Left ventricle myocardium superior (tissue), 1 donor: ENCODE data around the gene GALNTL6. TPM values are rescaled to one million over a fixed set of nuclear protein-coding genes. Genes with fewer than 3 reads are reported as not detected.

Experiments used
- ATAC-seq: fragments of 200-7000 bp; cut with Tn5 transposase; one replicate; pipeline ENCODE4 v1.9.1; 2020; ENCODE audit warnings: mild to moderate bottlenecking, moderate library complexity
- DNase-seq: peaks from one replicate; pipeline ENCODE4 v3.0.0-alpha.2; 2020
- intact Hi-C: fragments of 100-400 bp; cut with micrococcal nuclease; formaldehyde crosslinking; loops from one replicate; pipeline ENCODE4 v1.11.0; 2022
- total RNA-seq: library from RNA; stranded (reverse); fragmentation: NEBNext Ultra II Directional; extraction: Animal tissue kit (Norgen Biotek cat#: 25700); gene quantifications from one replicate; pipeline ENCODE4 v1.2.1, GENCODE V29; 2021
- donor health status: DM: no; HTN: yes; CAD: no; lungs with severe emphysema.

The GALNTL6 gene
- total RNA-seq, 1 donor from 2014 or later, result not detected

DNA sequence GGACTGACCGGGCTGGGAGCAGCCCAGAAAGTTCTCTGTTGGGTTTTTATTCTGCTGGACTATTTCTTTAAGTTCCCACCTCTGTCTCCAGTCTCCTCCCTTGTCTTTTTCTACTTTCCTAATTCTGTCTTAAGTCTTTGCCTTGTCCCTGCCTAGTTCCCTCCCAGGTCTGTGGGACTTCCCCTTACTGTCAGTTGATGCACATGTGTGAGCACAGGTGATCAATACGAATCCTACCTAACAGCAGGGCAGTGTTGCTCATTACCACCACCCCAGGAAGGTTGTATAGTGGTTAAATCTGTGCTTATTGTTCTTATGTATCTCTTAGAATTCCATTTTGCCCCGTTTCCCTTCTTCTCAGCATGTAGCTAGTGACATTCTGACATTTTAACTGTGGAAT lies 62.1 kb downstream of the GALNTL6 start:
- intact Hi-C loops, result no loop called here
- no peak for ATAC-seq
- DNase-seq, result no peak

DNA sequence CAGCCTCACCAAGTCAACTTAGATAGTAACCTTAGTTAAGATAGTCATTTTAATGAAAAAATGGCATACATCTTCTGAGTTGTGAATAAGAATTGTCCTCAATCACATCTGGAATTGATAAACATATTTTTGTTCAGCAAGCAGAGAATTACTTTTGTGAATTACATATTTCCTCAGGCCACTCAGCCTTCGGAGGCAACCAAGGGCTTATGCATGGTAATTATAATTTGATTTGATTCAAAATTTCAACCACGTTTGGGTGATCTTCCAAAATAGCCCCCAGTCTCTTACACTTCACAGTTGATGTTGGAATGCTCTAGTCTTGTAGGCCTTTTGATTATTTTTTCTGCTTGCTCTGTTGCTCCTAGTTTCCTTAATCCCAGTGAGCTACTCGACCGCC lies 63.4 kb downstream of the GALNTL6 start:
- no peak for ATAC-seq
- intact Hi-C loops, result no loop called here
- DNase-seq, result no peak

- DNase-seq, result no peak
- intact Hi-C loops, result no loop called here
- no peak for ATAC-seq
Measured at GRCh38 chr4:171880136-171880535, 66.9 kb downstream of the GALNTL6 start.

DNA sequence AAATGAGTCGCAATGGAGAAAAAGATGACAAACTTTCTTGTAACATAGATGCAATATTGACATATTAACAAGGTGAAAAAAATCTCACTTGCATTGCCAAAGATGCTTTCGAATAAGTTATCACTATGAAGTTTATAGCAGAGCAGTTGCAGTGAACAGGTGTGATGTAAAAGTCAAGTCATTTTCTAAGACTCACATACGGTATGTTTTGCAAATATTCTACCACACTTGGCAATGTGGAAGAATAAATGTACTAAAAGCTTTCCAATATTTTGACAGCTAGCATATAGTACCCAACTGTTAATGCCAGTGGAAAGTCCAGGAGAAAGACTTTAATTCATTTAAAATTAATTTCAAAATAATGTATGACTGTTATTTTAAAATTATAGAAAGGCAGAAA lies 76.5 kb downstream of the GALNTL6 start:
- ATAC-seq (no peak), DNase-seq (no peak)
- intact Hi-C loops, result no loop called here

GRCh38 chr4:171891038-171891437 lies 77.8 kb downstream of the GALNTL6 start:
- ATAC-seq (no peak), DNase-seq (no peak)
- intact Hi-C loops, result no loop called here

DNA sequence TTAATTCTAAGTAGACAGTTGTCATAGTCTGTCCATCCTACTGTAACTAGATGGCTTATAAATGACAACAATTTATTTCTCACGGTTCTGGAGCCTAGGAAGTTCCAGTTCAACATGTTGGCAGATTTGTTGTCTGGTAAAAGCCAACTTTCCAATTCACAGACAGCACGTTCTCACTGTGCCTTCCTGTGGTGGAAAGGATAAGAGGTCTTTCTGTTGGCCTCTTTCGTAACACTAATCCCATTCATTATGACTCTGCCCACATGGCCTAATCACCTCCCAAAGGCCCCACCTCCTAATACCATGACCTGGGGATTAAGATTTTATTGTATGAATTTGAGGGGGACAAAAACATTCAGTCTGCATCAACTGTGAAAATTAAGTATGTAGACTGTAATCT lies 83.2 kb downstream of the GALNTL6 start:
- DNase-seq (no peak), ATAC-seq (no peak)
- intact Hi-C loops, result no loop called here

DNA sequence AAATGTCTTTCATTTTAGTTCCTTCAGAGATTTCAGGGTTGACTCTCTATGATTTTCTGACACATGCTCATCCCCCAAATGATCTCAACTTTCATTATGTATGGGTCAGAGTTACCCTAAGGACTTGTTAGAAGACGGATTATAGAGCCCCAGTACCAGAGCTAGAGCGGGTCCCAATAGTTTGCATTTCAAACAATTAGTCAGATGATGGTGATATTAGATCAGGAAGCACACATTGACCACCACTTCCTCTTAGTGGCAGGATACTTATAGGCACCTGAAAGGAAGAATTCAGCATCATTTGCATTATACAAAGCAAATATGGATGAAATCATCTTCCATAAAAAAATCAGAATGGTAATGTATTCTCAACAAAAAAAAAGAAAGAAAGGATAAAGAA lies 106.1 kb downstream of the GALNTL6 start:
- no peak for ATAC-seq
- DNase-seq, result no peak
- intact Hi-C loops, result no loop called here

GRCh38 chr4:171920901-171921300 lies 107.7 kb downstream of the GALNTL6 start:
- DNase-seq, result no peak
- no peak for ATAC-seq
- intact Hi-C loops, result no loop called here

GRCh38 chr4:171924746-171925376 lies 111.7 kb downstream of the GALNTL6 start:
- intact Hi-C loops, result no loop called here
- no peak for ATAC-seq

GRCh38 chr4:171928336-171928735 lies 115.1 kb downstream of the GALNTL6 start:
- no peak for ATAC-seq
- DNase-seq, result no peak
- intact Hi-C loops, result no loop called here

More at GRCh38 chr4:171924746-171925376, 111.7 kb downstream of the GALNTL6 start:
- DNase-seq, result no peak

- DNase-seq (no peak), ATAC-seq (no peak)
- intact Hi-C loops, result no loop called here
Measured at GRCh38 chr4:171929477-171929876, 116.3 kb downstream of the GALNTL6 start.

DNA sequence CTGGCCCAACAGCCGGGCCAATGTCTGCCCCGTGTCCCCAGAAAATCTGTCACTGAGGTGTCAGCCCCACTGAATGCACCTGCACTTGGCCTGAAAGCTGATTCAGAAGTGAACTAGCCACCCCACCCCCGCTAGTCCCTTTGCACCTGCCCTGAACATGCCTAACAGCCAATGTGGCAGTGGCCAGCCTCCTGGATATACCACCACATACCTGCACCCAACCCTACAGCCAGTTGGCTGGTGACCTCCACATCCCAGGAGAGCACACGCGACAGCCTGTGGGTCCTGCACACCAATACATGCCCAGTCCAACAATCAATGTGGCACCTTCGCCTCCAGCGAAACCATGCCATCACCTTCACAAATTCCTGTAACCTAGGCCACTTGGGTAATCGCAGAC lies 116.7 kb downstream of the GALNTL6 start:
- intact Hi-C loops, result no loop called here
- ATAC-seq (no peak), DNase-seq (no peak)

- ATAC-seq (no peak), DNase-seq (no peak)
- intact Hi-C loops, result no loop called here
Measured at GRCh38 chr4:171932238-171932637, 119.0 kb downstream of the GALNTL6 start.

GRCh38 chr4:171940656-171941055 lies 127.5 kb downstream of the GALNTL6 start:
- ATAC-seq (no peak), DNase-seq (no peak)
- intact Hi-C loops, result no loop called here

- DNase-seq, result no peak
- ATAC-seq, result no peak
- intact Hi-C loops, result no loop called here
Measured at GRCh38 chr4:171947400-171947799, 134.2 kb downstream of the GALNTL6 start.

GRCh38 chr4:171948038-171948437 lies 134.8 kb downstream of the GALNTL6 start:
- intact Hi-C loops, result no loop called here
- DNase-seq (no peak), ATAC-seq (no peak)

DNA sequence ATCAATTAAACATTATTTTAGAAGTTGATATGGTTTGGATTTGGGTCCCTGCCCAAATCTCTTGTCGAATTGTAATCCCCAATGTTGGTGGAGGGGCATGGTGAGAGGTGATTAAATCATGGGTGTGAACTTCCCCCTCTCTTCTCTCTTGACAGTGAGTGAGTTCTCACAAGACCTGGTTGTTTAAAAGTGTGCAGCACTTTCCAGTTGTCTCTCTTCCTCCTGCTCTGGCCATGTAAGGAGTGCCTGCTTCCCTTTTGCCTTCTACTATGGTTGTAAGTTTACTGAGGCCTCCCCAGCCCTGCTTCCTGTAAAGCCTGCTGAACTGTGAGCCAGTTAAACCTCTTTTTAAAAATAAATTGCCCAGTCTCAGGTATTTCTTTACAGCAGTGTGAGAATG lies 141.4 kb downstream of the GALNTL6 start:
- intact Hi-C loops, result no loop called here
- ATAC-seq (no peak), DNase-seq (no peak)

- no peak for ATAC-seq
- intact Hi-C loops, result no loop called here
Measured at GRCh38 chr4:171956678-171957077, 143.5 kb downstream of the GALNTL6 start.

DNA sequence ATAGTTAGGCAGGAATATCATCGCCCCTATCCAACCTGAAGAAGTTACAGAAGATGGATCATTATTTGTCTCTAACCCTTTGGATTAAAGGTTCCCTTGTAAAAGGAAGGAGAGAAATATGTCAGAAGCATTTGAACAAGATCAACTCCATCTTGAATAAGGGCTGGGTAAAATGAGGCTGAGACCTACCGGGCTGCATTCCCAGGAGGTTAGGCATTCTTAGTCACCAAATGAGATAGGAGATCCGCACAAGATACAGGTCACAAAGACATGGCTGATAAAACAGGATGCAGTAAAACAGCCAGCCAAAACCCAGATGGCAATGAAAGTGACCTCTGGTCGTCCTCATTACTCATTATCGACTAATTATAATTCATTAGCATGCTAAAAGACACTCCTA lies 148.9 kb downstream of the GALNTL6 start:
- intact Hi-C loops, result no loop called here
- ATAC-seq, result no peak

More at GRCh38 chr4:171956678-171957077, 143.5 kb downstream of the GALNTL6 start:
- no peak for DNase-seq

GRCh38 chr4:171966356-171966755 lies 153.2 kb downstream of the GALNTL6 start:
- DNase-seq, result no peak
- ATAC-seq, result no peak
- intact Hi-C loops, result no loop called here

More for the DNA sequence above, 148.9 kb downstream of the GALNTL6 start:
- DNase-seq, result no peak

GRCh38 chr4:171978216-171978615 lies 165.0 kb downstream of the GALNTL6 start:
- intact Hi-C loops, result no loop called here
- ATAC-seq, result no peak

GRCh38 chr4:171979461-171979860 lies 166.3 kb downstream of the GALNTL6 start:
- intact Hi-C loops, result no loop called here
- ATAC-seq, result no peak
- no peak for DNase-seq

More at GRCh38 chr4:171978216-171978615, 165.0 kb downstream of the GALNTL6 start:
- no peak for DNase-seq
